Common myeloid progenitor, CD34-positive (primary cell): ENCODE results near the gene SLC9A5.

Source experiments
- CTCF ChIA-PET: fragments of 350-600 bp; sonication (Branson Sonifier 250); formaldehyde crosslinking; loops from one replicate; lab custom pipeline; 2021; ENCODE audit warnings: antibody characterized with exemption; lab: Charles Lee
- POLR2A ChIA-PET: fragments of 350-600 bp; sonication (Branson Sonifier 250); formaldehyde crosslinking; loops from one replicate; lab custom pipeline; 2021; ENCODE audit warnings: antibody characterized with exemption; lab: Charles Lee
- DNase-seq, 3 donors: peaks; one replicate each; pipeline versions ENCODE4 v3.0.0 to v3.0.0-alpha.2; 2013
- H3K27ac ChIP-seq, 2 experiments: 1 replicate in 1 of 2; 2 replicates in 1 of 2; pipeline ENCODE4 v1.7.0; 2013; ENCODE audit warnings: inconsistent platforms in 2 of 2, low read length in 2 of 2, mild to moderate bottlenecking in 2 of 2, low read depth in 1 of 2, moderate library complexity in 1 of 2; ENCODE audit not compliant: severe bottlenecking in 2 of 2, insufficient read depth in 1 of 2, poor library complexity in 1 of 2
- H3K27me3 ChIP-seq, 5 experiments: replicated peaks in 2 of 5; 1 replicate in 3 of 5; 2 replicates in 2 of 5; pipeline versions ENCODE4 v1.6.1 to v1.7.0; 2013; ENCODE audit warnings: low read length in 4 of 5, mild to moderate bottlenecking in 2 of 5, moderate library complexity in 2 of 5, inconsistent platforms in 1 of 5; ENCODE audit not compliant: insufficient read depth in 5 of 5, control insufficient read depth in 4 of 5
- H3K36me3 ChIP-seq, 4 experiments: 1 replicate in 2 of 4; 2 replicates in 2 of 4; pipeline versions ENCODE4 v1.6.1 to v1.7.0; 2013; ENCODE audit warnings: low read length in 3 of 4, control low read depth in 1 of 4, mild to moderate bottlenecking in 1 of 4; ENCODE audit not compliant: control insufficient read depth in 4 of 4, insufficient read depth in 4 of 4
- H3K4me1 ChIP-seq, 4 experiments: 1 replicate in 3 of 4; 2 replicates in 1 of 4; pipeline versions ENCODE4 v1.6.1 to v1.7.1; 2013; ENCODE audit warnings: low read length in 3 of 4, mild to moderate bottlenecking in 3 of 4, control low read depth in 1 of 4, inconsistent platforms in 1 of 4, moderate library complexity in 1 of 4; ENCODE audit not compliant: control insufficient read depth in 4 of 4, insufficient read depth in 4 of 4; ENCODE audit errors: control extremely low read depth in 1 of 4
- H3K4me3 ChIP-seq, 7 experiments: 1 replicate in 4 of 7; 2 replicates in 3 of 7; pipeline versions ENCODE4 v1.5.1 to v1.7.0; 2013; ENCODE audit warnings: mild to moderate bottlenecking in 7 of 7, low read length in 6 of 7, moderate library complexity in 6 of 7, inconsistent platforms in 2 of 7, low read depth in 2 of 7, control low read depth in 1 of 7; ENCODE audit not compliant: insufficient read depth in 4 of 7, control insufficient read depth in 1 of 7; ENCODE audit errors: extremely low read depth in 1 of 7
- H3K9me3 ChIP-seq, 5 experiments: 1 replicate in 4 of 5; 2 replicates in 1 of 5; pipeline versions ENCODE4 v1.6.1 to v1.7.1; 2013; ENCODE audit warnings: low read length in 4 of 5, mild to moderate bottlenecking in 2 of 5, inconsistent platforms in 1 of 5, low read depth in 1 of 5, moderate library complexity in 1 of 5; ENCODE audit not compliant: control insufficient read depth in 4 of 5, insufficient read depth in 2 of 5; ENCODE audit errors: control extremely low read depth in 1 of 5
- WGBS: methylation state at CpG from one replicate; pipeline ENCODE4 v1.1.5; 2013; ENCODE audit not compliant: insufficient coverage; 5-methylcytosine and 5-hydroxymethylcytosine counted together

Gene SLC9A5

GRCh38 chr16:67247192-67248072 is 1.3 kb upstream of the SLC9A5 start, which contains the start of gene FHOD1:
Gene FHOD1 (minus strand): TSS chr16:67247481. CDS start chr16:67247410, 71 bp downstream.
- DNase-seq = peak; percentile 87 to 95 (median 95)
- ChIA-PET POLR2A (interaction anchor here (0.5 to 4.3 kb wide), 5 partner anchors 11 to 35 kb away, joined by 3 to 42 read pairs (median 3); partner anchors contain the start of gene TMEM208), CTCF (interaction anchor here (0.7 to 6.1 kb wide), 9 partner anchors 9 to 221 kb away, joined by 3 to 108 read pairs (median 7); partner anchors contain the start of gene TMEM208)
- Histone ChIP-seq H3K27ac (peak within 1 kb of the TSS in 1 of 2 experiments; percentile 93), H3K4me3 (peak within 1 kb of the TSS; percentile 72 to 94 (median 87)), H3K27me3 (peaks cover 0 to 23% (median 13%) of the 10 kb centered on the region in 5 experiments), H3K9me3 (no peaks in the 10 kb centered on the region), H3K4me1 (peaks cover 18 to 62% (median 61%) of the 10 kb centered on the region in 4 experiments), H3K36me3 (peaks cover 0 to 4% (median 0%) of the 10 kb centered on the region in 4 experiments)
- WGBS = 0% methylated on average over 50 of the region's 60 CpGs

- WGBS = 0% methylated on average over 6 of the region's 7 CpGs
- POLR2A ChIA-PET = interaction anchor here (0.5 to 0.6 kb wide), 2 partner anchors 11 to 16 kb away, joined by 3 read pairs; no protein-coding TSS in a partner anchor
- H3K4me1 ChIP-seq = peaks cover 13 to 59% (median 57%) of the 10 kb centered on the region in 4 experiments
- H3K36me3 ChIP-seq = peaks cover 0 to 1% (median 0%) of the 10 kb centered on the region in 4 experiments
- H3K27ac ChIP-seq = no peak overlapping the region
- peak overlapping the region in 6 of 7 experiments; percentile 42 to 94 (median 89) for H3K4me3 ChIP-seq
- peaks cover 0 to 23% (median 13%) of the 10 kb centered on the region in 5 experiments for H3K27me3 ChIP-seq
- H3K9me3 ChIP-seq = no peaks in the 10 kb centered on the region
- CTCF ChIA-PET = interaction anchor here (0.7 to 6.1 kb wide), 10 partner anchors 9 to 220 kb away, joined by 3 to 108 read pairs (median 6); partner anchors contain the start of gene TMEM208
- DNase-seq = no peak
These were observed 742 bp upstream of the SLC9A5 start for GRCh38 chr16:67248073-67248400.

GRCh38 chr16:67249178-67250044 is 632 bp downstream of the SLC9A5 start:
- DNase-seq = no peak
- peak overlapping the region in 6 of 7 experiments; percentile 27 to 94 (median 72) for H3K4me3 ChIP-seq
- no peaks in the 10 kb centered on the region for H3K36me3 ChIP-seq
- H3K27ac ChIP-seq = no peak overlapping the region
- peaks cover 4 to 45% (median 43%) of the 10 kb centered on the region in 4 experiments for H3K4me1 ChIP-seq
- ChIA-PET CTCF (interaction anchor here (1.7 to 6.1 kb wide), 5 partner anchors 9 to 18 kb away, joined by 7 to 108 read pairs (median 9); partner anchors contain the start of gene TMEM208), POLR2A (interaction anchor here (0.5 kb wide), 1 partner anchor 67 kb away, joined by 4 read pairs; no protein-coding TSS in a partner anchor)
- 31% methylated on average over 18 of the region's 22 CpGs for WGBS
- H3K9me3 ChIP-seq = no peaks in the 10 kb centered on the region
- peaks cover 0 to 23% (median 13%) of the 10 kb centered on the region in 5 experiments for H3K27me3 ChIP-seq

- no peak for DNase-seq
- WGBS = 100% methylated on average over 3 of the region's 4 CpGs
- Histone ChIP-seq H3K27ac (no peak overlapping the region), H3K4me1 (peaks cover 4 to 39% (median 37%) of the 10 kb centered on the region in 4 experiments), H3K4me3 (no peak overlapping the region), H3K36me3 (no peaks in the 10 kb centered on the region), H3K27me3 (peaks cover 0 to 23% (median 13%) of the 10 kb centered on the region in 5 experiments), H3K9me3 (no peaks in the 10 kb centered on the region)
- ChIA-PET CTCF (interaction anchor here (0.9 to 2.6 kb wide), 4 partner anchors 9 to 26 kb away, joined by 3 to 15 read pairs (median 8); no protein-coding TSS in a partner anchor), POLR2A (interaction anchor here (0.5 kb wide), 1 partner anchor 68 kb away, joined by 4 read pairs; no protein-coding TSS in a partner anchor)
These were observed 1.2 kb downstream of the SLC9A5 start for GRCh38 chr16:67250045-67250327.

GRCh38 chr16:67252609-67253497 is 4.1 kb downstream of the SLC9A5 start:
- POLR2A ChIA-PET = no interaction called here
- 95% methylated on average over 4 of the region's 4 CpGs for WGBS

More at GRCh38 chr16:67252609-67253497, 4.1 kb downstream of the SLC9A5 start:
- CTCF ChIA-PET = interaction anchor here (2.2 kb wide), 1 partner anchor 8 kb away, joined by 8 read pairs; no protein-coding TSS in a partner anchor
- Histone ChIP-seq H3K4me3 (no peak overlapping the region), H3K9me3 (no peaks in the 10 kb centered on the region), H3K27ac (no peak overlapping the region), H3K4me1 (peaks cover 2 to 19% (median 16%) of the 10 kb centered on the region in 4 experiments), H3K36me3 (no peaks in the 10 kb centered on the region), H3K27me3 (peaks cover 0 to 23% (median 13%) of the 10 kb centered on the region in 5 experiments)
- DNase-seq = no peak
